ENCODE data around the gene DUXA. TPM values are rescaled to one million over a fixed set of nuclear protein-coding genes. Genes with fewer than 3 reads are reported as not detected.

DUXA gene
- total RNA-seq, 2 experiments from 2014 or later = not detected

Other genes with a start within 250 kb of the DUXA start
- not detected for gene USP29, start 47.5 kb downstream of the DUXA start, total RNA-seq
- gene ZIM3, start 22.3 kb downstream of the DUXA start, total RNA-seq = not detected
- 10 to 100 TPM; 34.1 to 35.1 TPM for gene ZNF264, start 24.0 kb upstream of the DUXA start, total RNA-seq
- 1 to 10 TPM in 1 of 2 experiments, under 1 TPM in 1; 0.94 to 1.3 TPM for gene AURKC, start 63.5 kb upstream of the DUXA start, total RNA-seq
- 1 to 10 TPM; 9.8 to 9.9 TPM for gene ZNF805, start 73.1 kb upstream of the DUXA start, total RNA-seq
- gene ZNF460, start 113.0 kb upstream of the DUXA start, total RNA-seq = 10 to 100 TPM; 43.9 to 46.6 TPM
- 1 to 10 TPM; 7.0 to 7.5 TPM for gene ZNF543, start 153.0 kb upstream of the DUXA start, total RNA-seq
- 1 to 10 TPM; 8.5 to 9.1 TPM for gene ZNF304, start 183.8 kb upstream of the DUXA start, total RNA-seq
- 1 to 10 TPM; 8.5 to 8.6 TPM for gene TRAPPC2B, start 196.1 kb upstream of the DUXA start, total RNA-seq
- gene ZNF547, start 196.1 kb upstream of the DUXA start, total RNA-seq = 1 to 10 TPM; 4.2 to 4.4 TPM
- 10 to 100 TPM; 27.4 to 28.0 TPM for gene ZNF548, start 222.4 kb upstream of the DUXA start, total RNA-seq
- 10 to 100 TPM; 11.6 to 12.2 TPM for gene ZNF17, start 243.7 kb upstream of the DUXA start, total RNA-seq

All from activated CD8-positive, alpha-beta T cell treated with anti-CD3 and anti-CD28 coated beads, Interleukin-2, amount 10 ng/mL, durations not matched to agents 7 days and 5 days (primary cell).